Fibroblast of lung (primary cell): ENCODE data around the gene USF3. TPM values are rescaled to one million over a fixed set of nuclear protein-coding genes. Genes with fewer than 3 reads are reported as not detected.

Experiments used
- DNase-seq, 2 donors: peaks; one replicate each; pipeline versions ENCODE4 v3.0.0 to v3.0.0-alpha.2; 2010; ENCODE audit warnings: low read depth in 2 of 2
- H2AFZ ChIP-seq: 2 replicates; pipeline ENCODE4 v1.5.1; 2012; ENCODE audit warnings: low read length, control low read depth, inconsistent platforms
- H3K27ac ChIP-seq: 2 replicates; pipeline ENCODE4 v1.5.1; 2011; ENCODE audit warnings: low read length, control low read depth; ENCODE audit not compliant: insufficient read depth
- H3K27me3 ChIP-seq: 2 replicates; pipeline ENCODE4 v1.5.1; 2011; ENCODE audit warnings: mild to moderate bottlenecking, low read length; ENCODE audit not compliant: control insufficient read depth, insufficient read depth
- H3K36me3 ChIP-seq: 2 replicates; pipeline ENCODE4 v1.5.1; 2011; ENCODE audit warnings: low read length; ENCODE audit not compliant: control insufficient read depth, insufficient read depth
- H3K4me1 ChIP-seq: 2 replicates; pipeline ENCODE4 v1.5.1; 2011; ENCODE audit warnings: low read length; ENCODE audit not compliant: control insufficient read depth, insufficient read depth; ENCODE audit errors: extremely low read depth
- H3K4me2 ChIP-seq: 2 replicates; pipeline ENCODE4 v1.5.1; 2011; ENCODE audit warnings: low read length, control low read depth; ENCODE audit not compliant: insufficient read depth; ENCODE audit errors: extremely low read depth
- H3K4me3 ChIP-seq, 4 experiments: fragments of 200-600 bp in 1 of 4; sonication (generic) in 1 of 4; replicated peaks in 1 of 4; 2 replicates each; pipeline ENCODE4 v1.5.1; 2011 to 2016; ENCODE audit warnings: low read length in 4 of 4, low read depth in 3 of 4, mild to moderate bottlenecking in 3 of 4, control low read depth in 2 of 4, inconsistent platforms in 1 of 4, mixed read lengths in 1 of 4; ENCODE audit not compliant: insufficient read depth in 1 of 4; ENCODE audit errors: control extremely low read depth in 1 of 4
- H3K79me2 ChIP-seq: 2 replicates; pipeline ENCODE4 v1.5.1; 2012; ENCODE audit warnings: mild to moderate bottlenecking, low read length, inconsistent platforms; ENCODE audit not compliant: control insufficient read depth, insufficient read depth
- H3K9ac ChIP-seq: 2 replicates; pipeline ENCODE4 v1.5.1; 2011; ENCODE audit warnings: mild to moderate bottlenecking, low read length, control low read depth; ENCODE audit not compliant: insufficient read depth
- H3K9me3 ChIP-seq: 2 replicates; pipeline ENCODE4 v1.5.1; 2012; ENCODE audit warnings: low read depth, low read length; ENCODE audit not compliant: control insufficient read depth, insufficient read depth
- H4K20me1 ChIP-seq: 2 replicates; pipeline ENCODE4 v1.5.1; 2011; ENCODE audit warnings: low read length; ENCODE audit not compliant: control insufficient read depth, insufficient read depth; ENCODE audit errors: extremely low read depth
- EZH2 ChIP-seq: IDR thresholded peaks from 2 replicates; pipeline ENCODE4 v1.5.1; 2012; ENCODE audit warnings: low read length, control low read depth, mild to moderate bottlenecking; ENCODE audit errors: missing control alignments
- polyA plus RNA-seq, 2 donors: library from polyadenylated mRNA; depleted of rRNA in 1 of 2; stranded (reverse) in 1 of 2; unstranded in 1 of 2; fragments of >200 nt; gene quantifications; 2 replicates each; pipeline ENCODE4 v1.2.1, GENCODE V29; 2011 to 2012; ENCODE audit warnings: missing spikeins in 1 of 2
- total RNA-seq: library from RNA; depleted of rRNA; stranded (reverse); fragments of >200 nt; gene quantifications from 2 replicates; pipeline ENCODE4 v1.2.1, GENCODE V29; 2014
- TF ChIP-seq, protein P1 (sequence below), 2 donors: IDR thresholded peaks in 1 of 2; conservative IDR thresholded peaks in 1 of 2; 1 replicate in 1 of 2; 2 replicates in 1 of 2; pipeline ENCODE4 v1.5.1; 2011 to 2012; ENCODE audit warnings: low read length in 2 of 2, control low read depth in 1 of 2, inconsistent platforms in 1 of 2, low read depth in 1 of 2, mild to moderate bottlenecking in 1 of 2

The USF3 gene
- total and polyA plus RNA-seq, 2 donors (not counting 1 experiment from before 2014, with no cell fraction given) = 8.9 to 15.8 TPM

DNA sequence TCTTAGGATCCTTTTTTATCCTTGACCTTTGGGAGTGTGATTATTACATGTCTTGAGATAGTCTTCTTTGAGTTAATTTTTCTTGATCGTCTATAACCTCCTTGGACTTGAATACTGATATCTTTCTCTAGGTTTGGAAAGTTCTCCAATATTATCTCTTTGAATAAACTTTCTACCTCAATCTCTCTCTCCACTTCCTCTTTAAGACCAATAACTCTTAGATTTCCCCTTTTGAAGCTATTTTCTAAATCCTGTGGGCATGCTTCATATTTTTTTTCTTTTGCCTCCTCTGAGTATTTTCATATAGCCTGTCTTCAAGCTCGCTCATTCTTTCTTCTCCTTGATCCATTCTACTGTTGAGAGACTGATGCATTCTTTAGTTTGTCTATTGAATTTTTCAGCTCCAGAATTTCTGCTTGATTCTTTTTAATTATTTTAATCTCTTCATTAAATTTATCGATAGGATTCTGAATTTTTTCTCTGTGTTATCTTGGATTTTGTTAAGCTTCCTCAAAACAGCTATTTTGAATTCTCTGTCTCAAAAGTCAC, 12.1 kb downstream of the USF3 start:
- H4K20me1 ChIP-seq = no peaks in the 10 kb centered on the region
- H3K4me1 ChIP-seq = no peaks in the 10 kb centered on the region
- H3K9me3 ChIP-seq = no peaks in the 10 kb centered on the region
- no peak overlapping the region for H3K4me3 ChIP-seq
- H3K9ac ChIP-seq = no peak overlapping the region
- H3K4me2 ChIP-seq = no peak overlapping the region
- no peak for TF ChIP-seq EZH2
- TF ChIP-seq, protein P1, sequence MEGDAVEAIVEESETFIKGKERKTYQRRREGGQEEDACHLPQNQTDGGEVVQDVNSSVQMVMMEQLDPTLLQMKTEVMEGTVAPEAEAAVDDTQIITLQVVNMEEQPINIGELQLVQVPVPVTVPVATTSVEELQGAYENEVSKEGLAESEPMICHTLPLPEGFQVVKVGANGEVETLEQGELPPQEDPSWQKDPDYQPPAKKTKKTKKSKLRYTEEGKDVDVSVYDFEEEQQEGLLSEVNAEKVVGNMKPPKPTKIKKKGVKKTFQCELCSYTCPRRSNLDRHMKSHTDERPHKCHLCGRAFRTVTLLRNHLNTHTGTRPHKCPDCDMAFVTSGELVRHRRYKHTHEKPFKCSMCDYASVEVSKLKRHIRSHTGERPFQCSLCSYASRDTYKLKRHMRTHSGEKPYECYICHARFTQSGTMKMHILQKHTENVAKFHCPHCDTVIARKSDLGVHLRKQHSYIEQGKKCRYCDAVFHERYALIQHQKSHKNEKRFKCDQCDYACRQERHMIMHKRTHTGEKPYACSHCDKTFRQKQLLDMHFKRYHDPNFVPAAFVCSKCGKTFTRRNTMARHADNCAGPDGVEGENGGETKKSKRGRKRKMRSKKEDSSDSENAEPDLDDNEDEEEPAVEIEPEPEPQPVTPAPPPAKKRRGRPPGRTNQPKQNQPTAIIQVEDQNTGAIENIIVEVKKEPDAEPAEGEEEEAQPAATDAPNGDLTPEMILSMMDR (conservative IDR thresholded peaks at IDR 0.05 in 1 of 2, IDR thresholded peaks at IDR 0.05 in 1 of 2; ENCODE audit: low read depth in 1 of 2, low read length in 2 of 2) = no peak
- H3K27ac ChIP-seq = no peak overlapping the region
- no peaks in the 10 kb centered on the region for H3K79me2 ChIP-seq
- H3K27me3 ChIP-seq = no peaks in the 10 kb centered on the region
- no peak for DNase-seq
- H3K36me3 ChIP-seq = no peaks in the 10 kb centered on the region
- no peak overlapping the region for H2AFZ ChIP-seq

- Histone ChIP-seq H2AFZ (no peak overlapping the region), H3K4me3 (no peak overlapping the region), H3K4me1 (no peaks in the 10 kb centered on the region), H3K27me3 (no peaks in the 10 kb centered on the region), H3K27ac (no peak overlapping the region), H3K4me2 (no peak overlapping the region), H3K9me3 (no peaks in the 10 kb centered on the region), H3K9ac (no peak overlapping the region), H3K36me3 (no peaks in the 10 kb centered on the region), H3K79me2 (no peaks in the 10 kb centered on the region), H4K20me1 (no peaks in the 10 kb centered on the region)
- TF ChIP-seq, protein P1 (conservative IDR thresholded peaks at IDR 0.05 in 1 of 2, IDR thresholded peaks at IDR 0.05 in 1 of 2; ENCODE audit: low read depth in 1 of 2, low read length in 2 of 2) = no peak
- TF ChIP-seq EZH2 = no peak
- no peak for DNase-seq
These were observed 17.7 kb downstream of the USF3 start for GRCh38 chr3:113678773-113679172.

DNA sequence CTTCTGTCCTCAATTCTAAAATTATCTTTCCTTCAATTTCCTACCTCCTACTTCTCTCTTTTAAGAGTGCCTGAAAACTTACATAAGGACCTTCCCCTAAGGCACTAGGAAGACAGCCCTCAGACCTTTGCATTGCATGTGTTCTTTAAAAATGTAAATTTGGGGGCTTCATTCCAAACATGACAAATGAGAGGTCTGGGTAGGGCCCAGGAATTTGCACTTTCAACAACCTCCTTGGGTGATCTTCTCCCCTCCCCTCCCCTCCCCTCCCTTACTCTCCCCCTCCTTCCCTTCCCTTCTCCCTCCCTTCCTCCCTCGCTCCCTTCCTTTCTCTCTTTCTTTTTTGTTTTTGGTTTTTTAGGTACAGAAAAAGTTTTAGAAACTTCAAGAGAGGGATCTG, 18.7 kb downstream of the USF3 start:
- Histone ChIP-seq H2AFZ (no peak overlapping the region), H3K36me3 (no peaks in the 10 kb centered on the region), H3K9ac (no peak overlapping the region), H3K79me2 (no peaks in the 10 kb centered on the region), H3K9me3 (no peaks in the 10 kb centered on the region), H3K4me2 (no peak overlapping the region), H3K4me1 (no peaks in the 10 kb centered on the region), H3K4me3 (no peak overlapping the region), H3K27ac (no peak overlapping the region), H3K27me3 (no peaks in the 10 kb centered on the region), H4K20me1 (no peaks in the 10 kb centered on the region)
- DNase-seq = no peak
- no peak for TF ChIP-seq EZH2
- TF ChIP-seq, protein P1 (conservative IDR thresholded peaks at IDR 0.05 in 1 of 2, IDR thresholded peaks at IDR 0.05 in 1 of 2; ENCODE audit: low read depth in 1 of 2, low read length in 2 of 2) = no peak
